ENCODE measurements around the gene RAB1B.
A peak's percentile ranks its signal among the peaks of the same experiment; 100 is the strongest.

RAB1B gene

DNA sequence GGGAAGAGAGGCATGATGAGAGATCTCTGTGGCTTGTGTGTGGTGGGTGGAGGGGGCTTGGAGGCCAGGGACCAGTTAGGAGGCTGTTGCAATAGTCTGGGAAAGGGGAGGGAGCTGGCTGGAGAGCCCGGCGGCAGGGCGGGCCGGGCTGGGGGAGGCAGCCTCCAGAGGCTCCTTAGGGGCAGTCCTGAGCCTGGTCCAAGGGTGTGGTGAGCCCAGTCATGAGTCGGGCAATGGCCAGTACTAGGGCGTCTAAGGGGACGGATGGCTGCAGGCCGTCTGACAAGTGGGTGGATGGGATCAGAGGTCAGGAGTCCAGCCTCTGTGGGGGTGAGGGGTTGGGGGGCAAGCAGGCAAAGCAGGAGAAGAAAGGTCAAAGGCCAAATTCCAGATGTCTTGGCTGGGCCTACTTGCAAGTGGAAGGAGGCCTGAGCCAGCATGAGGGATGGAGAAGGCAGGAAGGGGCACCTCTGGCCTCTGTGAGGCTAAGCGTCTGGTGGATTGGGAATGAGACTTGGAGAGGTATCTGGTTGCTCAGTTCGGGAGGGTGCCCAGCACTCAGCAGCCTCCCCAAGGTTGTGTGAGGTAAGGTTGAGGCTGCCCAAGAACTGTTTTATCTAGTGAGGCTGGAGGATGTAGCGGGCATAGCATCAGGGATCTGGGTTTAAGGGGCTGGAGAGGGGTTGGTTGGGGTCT, 54.4 kb downstream of the RAB1B start:
- DNase-seq (ENCODE audit: low spot score) = no peak

- DNase-seq (ENCODE audit: low spot score) = no peak
Observed at GRCh38 chr11:66323684-66324083, 55.2 kb downstream of the RAB1B start.

DNA sequence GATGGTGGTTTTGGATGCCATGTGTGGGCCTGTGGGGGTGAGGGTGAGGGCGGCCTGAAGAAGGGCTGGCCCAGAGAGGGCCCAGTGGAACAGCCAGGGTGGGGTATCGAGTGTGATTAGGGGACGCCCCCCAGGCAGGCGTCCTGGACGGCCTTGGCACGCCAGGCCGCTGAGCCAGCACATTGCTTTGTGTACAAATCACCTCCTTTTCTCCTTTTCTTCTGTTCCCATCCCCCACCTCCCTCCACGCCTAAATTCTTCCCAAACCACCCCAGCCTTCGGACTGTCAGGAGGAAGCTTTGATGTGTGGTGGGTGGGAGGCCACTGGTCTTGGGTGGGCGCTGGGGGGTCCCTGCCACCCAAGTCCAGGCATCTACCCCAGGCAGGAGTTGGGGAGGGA, 56.2 kb downstream of the RAB1B start:
- DNase-seq (ENCODE audit: low spot score) = no peak

DNA sequence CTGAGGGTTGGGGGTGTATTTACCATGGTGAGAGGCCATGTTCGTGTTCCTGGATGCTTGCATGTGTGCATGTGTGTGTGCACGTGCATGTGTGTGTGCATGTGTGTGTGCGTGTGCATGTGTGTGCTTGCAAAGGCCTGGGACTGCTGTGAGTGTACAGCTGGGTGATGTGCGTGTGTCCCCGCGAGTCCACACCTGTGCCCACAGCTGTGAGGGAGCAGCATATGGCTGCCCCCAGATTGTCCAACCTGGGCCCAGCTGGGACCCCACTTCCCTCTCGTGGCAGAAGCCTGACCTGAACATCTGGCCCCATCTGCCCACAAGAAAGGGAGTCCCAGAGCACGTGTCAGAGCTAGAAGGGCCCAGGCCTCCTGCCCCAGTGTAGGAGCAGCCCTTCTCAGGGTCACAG, 56.8 kb downstream of the RAB1B start:
- DNase-seq (ENCODE audit: low spot score) = peak; percentile 79

DNA sequence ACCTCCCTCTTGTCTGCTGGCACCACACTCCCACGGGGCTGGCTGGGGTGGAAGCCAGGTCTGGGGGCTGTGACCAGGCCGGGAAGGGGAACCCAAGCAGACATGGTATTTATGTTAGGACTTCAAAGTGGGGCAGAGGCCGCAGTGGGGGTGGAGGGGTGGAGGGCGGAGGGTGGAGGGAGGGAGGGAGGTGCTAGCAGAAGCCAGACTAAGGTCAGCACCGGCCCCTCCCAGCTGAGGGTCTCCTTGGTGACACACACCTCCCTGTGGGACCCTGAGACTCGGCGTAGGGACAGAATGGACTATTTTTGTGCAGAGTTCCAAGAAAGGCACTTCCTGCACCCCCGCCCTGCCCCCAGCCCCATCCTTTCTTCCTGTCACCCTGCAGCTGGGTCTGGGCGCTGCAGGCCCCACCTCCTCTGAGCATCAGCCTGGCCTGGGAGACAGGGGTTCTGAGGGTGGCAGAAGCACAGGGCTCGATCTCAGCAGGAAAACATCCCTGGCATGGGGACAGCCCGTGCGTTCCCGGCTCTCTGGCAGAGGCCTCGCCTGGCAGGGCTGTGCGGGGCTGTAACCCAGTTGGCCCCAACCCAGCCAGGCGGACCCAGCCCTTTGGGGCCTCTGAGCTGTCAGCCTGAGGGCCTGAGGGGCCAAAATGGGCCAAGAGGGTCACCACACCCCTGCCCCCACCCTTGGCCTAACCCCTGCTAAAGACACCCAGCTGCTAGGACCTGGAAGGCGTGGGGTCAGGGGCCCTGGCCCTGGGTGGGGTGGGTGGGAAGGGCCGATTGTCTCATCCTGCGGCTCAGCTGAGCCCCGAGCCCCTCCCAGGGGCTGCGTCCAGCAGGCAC, 58.0 kb downstream of the RAB1B start:
- no peak for DNase-seq (ENCODE audit: low spot score)

Measured in NAMALWA (cell line).